Stimulated activated CD4-positive, alpha-beta T cell treated with anti-CD3 and anti-CD28 coated beads, Interleukin-4, amount 100 ng/mL, for 48 hours (primary cell): ENCODE results near the gene ERBB4.
"Not testable (repeated sequence)": the region's sequence is repeated elsewhere in the genome, so short reads cannot be mapped to it uniquely, and the experiment has no call there.

Source experiments
- DNase-seq, 2 donors: peaks; one replicate each; pipeline ENCODE4 v3.0.0-alpha.2; 2020; ENCODE audit warnings: low read depth in 2 of 2

The ERBB4 gene

DNA sequence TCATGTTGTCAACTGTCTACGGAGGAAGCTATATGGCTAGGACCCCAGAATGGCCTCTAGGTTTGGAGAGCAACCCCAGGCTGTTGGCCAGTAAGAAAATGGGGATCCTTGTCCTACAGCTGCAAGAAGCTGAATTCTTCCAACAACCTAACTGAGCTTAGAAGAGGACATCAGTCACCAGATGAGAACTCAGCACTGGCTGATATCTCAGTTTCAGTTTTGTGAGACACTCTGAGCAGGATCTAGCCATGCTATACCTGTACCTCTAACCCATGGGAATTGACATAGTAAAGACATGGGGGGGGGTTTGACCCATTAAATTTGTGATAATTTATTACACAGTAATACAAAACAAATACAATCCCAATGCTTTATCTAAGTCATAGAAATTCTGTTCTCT, 312.5 kb downstream of the ERBB4 start:
- DNase-seq = no peak

DNA sequence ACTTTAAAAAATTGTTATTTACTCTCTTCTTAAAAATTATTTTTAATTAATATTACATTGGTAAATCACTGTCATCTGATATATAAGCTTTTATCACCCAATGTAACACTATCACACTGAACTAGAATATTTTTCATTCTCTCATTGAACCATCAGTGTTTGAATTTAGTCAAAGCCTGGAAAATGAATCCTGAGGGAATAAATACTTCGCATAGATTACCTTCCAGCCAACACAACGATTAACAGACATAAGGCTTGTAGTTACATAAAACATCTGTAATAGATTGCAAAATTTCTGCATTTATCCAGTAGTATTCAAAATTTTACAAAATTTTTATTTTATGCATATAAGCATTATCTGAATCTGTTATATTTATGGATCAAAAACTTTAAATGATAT, 314.9 kb downstream of the ERBB4 start:
- DNase-seq = no peak

DNA sequence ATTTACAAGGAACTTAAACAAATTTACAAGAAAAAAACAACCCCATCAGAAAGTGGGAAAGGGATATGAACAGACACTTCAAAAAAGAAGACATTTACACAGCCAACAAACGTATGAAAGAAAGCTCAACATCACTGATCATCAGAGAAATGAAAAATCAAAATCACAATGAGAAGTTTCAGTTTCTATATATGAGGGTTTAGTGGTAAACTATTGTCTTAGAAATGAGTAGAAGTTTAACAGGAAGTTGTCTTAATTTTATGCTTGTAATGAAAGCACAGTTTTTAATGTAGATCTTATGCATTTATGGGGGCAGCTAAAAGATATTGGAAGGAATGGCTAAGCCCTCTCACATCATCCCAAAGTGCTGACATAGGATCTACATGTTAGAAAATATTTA, 325.4 kb downstream of the ERBB4 start:
- no peak for DNase-seq

DNA sequence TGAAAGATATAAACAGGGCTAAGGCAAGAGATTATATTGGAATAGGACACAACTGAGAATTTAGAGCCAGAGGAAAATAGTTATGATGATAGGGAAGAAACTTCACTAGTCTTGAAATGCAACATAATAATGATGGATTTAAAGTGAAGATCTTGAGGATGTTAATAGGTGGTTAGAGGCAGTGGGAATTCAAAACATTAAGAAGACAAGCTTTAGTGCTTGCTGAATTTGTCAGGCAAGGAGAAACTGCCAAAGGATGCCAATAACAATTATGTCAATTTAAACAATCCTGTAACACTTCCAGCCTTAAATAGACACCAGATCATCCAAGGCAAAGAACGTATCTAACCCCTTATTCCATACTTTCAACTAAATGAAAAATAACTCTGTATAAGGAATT, 330.1 kb downstream of the ERBB4 start:
- DNase-seq = no peak

DNA sequence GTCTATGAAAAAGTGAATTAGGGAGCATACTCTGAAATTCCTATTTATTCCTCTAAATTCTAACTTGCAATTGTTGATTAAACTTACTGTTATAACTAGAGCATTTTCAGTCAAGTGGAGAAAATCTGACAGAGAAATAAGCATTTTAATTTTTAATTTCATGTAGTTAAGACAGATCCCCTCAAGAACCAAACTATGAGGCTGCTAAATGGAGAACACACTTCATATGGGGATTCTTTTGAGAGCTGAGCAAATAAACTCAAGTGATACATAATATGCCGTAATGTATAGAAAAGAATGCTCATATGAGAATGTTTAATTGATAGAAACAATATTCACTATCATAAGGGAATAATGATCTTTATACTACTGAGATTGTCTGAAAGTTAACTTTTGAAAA, 340.8 kb downstream of the ERBB4 start:
- no peak for DNase-seq

DNA sequence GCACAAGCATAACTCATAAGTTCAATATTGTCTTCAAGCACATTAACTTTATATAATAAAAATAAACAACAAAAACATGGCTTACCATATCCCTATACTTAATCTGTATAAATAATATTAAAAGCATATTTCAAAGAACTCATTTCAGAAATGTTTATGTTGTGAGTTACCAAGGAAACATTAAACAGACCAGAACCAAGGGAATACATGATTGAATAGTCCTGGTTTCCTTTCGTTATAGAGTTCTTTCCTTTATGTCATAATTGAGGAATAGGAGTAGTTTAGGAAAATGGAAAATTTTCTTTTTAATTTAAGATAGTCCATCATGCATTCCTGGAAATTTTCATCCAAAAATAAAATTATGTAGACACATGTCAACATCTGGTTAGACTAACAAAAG, 343.0 kb downstream of the ERBB4 start:
- DNase-seq = no peak

DNA sequence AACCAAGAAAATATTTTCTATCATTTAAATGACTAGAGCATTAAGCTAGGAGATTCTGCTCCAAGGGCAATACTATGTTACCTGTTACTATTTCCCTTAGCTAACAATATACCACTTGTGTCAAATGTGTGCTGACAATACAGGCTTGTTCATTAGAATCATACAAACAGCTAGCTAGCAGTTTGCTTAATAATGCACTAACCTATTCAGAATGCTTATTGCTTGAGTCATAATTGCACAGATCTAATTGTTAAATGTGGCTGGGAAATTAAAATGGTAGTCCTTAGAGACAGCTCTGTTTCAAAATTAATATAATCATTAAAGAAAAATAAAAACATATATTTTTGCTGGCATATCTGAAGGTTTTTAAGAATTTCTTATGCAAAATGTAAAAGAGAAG, 344.2 kb downstream of the ERBB4 start:
- DNase-seq = no peak

DNA sequence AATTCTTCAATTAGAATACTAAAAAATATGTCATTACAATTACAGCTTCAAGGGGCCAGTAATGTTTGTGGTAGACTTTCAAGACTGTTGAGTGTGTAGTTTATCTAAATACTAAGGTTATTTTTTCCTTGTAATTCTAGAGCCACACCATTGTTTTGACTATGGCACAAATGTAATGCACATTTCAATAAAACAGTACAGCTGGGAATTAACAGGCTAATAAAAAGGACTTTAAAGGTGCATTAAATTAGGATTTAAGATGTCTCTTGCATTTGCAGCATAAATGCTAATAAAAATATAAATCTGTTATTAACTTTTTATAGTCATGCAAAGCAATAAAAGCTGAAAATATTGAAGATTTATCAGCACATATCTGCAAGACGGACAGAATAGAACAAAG, 344.8 kb downstream of the ERBB4 start:
- no peak for DNase-seq

DNA sequence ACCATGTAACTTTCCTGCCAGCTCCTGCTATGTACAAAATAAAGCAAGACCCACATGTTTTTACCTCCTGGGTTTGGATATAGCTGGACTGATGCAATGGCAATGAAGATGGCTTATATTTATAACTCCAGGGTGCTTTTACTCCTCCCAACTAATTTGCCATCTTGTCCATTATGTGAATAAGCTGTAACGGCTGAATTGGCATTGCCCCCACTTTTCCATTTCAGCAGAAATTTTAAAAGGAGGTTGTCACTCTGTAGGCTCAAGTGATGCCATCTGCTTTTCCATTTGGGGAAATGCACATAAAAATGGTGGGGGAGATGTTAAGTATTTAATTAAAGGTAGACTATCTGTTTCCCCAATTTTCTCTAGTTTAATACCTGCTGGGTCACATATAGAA, 345.5 kb downstream of the ERBB4 start:
- no peak for DNase-seq

DNA sequence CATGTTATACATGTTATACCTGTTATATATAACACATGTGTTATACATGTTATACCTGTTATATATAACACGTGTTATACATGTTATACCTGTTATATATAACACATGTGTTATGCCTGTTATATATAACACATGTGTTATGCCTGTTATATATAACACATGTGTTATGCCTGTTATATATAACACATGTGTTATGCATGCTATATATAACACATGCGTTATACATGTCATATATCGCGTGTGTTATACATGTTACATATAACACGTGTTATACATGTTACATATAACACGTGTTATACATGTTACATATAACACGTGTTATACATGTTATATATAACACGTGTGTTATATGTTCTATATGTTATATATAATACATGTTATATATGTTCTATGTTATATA, 347.2 kb downstream of the ERBB4 start:
- DNase-seq = not testable (repeated sequence)

DNA sequence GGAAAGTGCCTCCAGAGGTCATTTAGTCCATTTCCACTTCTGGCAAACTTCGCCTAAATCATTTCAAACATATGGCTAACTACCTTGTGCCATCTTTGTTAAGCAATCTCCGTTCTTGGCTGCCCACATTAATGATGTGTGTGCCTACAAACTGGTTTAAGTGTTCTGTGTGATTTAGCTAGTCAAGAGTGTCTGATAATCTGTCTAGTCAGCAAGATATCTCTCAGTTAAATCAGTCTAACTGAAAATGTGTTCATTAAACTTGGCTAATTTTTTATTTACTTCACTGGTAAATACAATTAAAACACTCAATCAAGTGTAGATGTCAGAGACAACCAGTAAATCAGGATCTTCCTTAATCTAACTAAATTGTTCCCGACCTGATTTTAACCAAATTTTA, 352.4 kb downstream of the ERBB4 start:
- no peak for DNase-seq

DNA sequence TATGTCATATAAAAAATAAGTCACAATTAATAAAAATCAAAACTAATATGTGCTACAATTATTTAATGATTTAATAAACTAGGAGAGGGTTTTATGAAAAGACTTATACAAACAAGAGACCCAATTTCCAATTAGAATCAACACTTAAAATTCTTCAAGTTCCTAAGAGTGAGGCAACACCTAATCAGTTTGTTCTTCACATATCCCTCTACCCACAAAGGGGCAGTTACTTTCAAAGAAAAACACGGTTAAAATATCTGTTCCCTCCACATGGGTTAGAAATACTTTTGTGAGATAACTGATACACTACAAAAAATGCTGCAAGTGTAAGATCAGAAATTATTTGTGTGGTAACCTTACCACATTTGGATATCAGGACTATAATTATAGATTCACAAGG, 357.0 kb downstream of the ERBB4 start:
- DNase-seq = no peak

DNA sequence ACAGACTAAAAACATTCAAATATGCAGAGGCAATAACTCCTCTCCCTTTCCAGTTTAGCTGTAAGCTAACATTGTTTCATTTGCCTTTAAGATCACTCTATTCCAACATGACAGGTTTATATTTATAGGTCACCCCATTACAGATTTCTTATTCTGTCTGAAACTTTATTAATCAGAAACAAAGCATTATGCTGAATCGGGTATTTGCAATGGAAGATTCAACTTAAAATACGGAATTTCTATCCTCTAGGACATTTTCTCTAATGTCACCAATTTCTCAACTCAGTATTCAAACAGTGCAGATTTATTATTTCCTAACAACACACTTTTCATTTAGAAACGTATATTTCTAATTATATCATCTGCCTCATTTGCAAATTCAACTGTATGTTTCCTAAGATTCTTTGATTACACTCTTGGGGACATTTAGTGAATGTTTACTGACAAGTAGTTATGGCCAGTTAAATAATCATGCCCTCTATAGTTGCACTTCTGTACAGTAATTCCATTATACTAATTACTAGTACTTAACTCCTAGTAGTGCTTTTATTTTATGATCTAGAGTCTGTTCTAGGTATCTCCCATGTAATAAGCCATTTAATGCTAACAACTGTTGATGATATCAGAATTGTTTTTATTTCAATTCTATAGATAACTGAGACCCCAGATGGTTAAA, 358.1 kb downstream of the ERBB4 start:
- DNase-seq = no peak

DNA sequence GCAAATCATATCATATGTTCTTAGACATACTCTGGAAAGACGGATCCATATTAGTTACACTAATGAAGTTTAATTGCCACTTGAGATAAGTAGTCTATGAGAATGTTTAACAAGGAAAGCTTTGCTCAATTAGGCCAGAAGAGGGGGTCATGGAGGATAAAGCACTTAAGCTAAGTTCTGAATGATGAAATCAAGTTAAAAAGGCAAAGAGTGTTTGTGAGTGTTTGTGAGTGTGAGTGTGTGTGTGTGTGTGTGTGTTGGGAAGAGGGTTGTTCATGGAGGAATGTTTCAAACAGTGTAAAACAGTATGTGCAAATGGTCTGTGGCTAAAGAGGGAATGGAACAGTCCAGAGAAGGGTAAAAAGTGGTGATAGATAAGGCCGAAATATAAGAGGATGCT, 360.9 kb downstream of the ERBB4 start:
- no peak for DNase-seq

DNA sequence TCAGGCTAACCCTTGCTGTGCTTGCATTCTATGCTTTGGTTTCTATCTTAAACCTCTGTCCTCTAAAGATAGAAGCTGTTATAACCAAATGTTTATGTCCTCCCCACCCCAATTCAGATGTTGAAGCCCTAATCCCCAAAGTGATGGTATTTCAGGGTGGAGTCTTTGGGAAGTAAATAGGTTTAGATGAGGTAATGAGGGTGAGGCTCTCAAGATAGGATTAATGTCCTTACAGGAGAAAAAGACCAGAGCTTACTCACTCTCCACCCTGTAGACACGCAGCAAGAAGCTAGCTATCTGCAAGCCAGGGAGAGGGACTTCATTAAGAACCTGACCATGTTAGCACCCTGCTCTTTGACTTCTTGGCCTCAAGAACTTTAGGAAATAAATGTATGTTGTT, 362.5 kb downstream of the ERBB4 start:
- DNase-seq = no peak

DNA sequence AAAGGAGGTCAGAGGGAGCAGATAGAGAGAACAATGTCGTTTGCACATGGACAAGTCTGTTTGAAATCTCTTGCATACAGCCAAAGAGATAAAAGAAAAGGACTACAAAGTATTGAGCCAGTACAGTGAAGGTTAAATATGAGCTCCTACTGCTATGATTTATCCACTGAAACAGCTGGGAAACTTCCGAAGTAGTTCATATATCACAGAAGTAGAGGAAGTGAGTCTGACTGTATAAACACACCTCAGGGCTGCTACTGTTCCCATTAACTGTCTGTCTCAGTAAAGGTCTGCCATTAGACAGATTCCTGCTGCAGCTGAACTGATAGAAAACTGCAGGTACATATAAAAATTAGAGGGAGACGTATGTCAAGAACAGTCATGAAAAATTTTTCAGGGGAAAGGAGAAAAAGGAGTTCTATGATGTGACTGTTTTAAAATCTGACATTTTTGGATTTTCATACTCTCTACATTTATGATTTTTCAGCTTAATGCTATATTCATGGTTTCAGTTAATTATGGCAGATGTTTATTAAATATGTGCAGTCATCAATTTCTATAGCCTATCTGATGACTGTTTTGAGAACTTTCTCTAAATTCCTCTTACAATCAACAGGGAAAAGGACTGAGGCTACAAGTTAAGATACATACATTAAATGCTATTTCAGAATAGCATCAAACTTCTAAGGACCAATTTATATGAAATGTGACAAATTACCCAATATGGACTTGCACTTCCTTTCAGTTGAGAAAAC, 364.7 kb downstream of the ERBB4 start:
- DNase-seq = no peak

DNA sequence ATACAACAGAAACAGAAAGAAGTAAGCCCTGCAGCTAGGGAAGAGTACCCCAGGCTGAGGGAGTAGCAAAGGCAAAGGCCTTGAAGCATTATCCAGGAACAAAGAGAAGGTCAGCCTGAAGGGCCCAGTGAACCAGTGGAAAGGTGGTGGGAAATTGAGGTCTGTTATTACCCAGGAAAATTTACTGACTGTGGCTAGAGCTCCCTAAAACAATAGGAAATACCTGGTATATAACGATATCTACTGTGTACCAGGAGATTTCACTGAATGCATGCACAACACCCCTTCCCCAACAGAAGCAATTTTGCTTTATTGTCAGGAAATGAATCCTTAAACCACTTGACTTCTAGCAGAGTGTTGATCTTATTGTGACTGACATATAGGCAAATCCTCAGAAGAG, 365.3 kb downstream of the ERBB4 start:
- DNase-seq = no peak

DNA sequence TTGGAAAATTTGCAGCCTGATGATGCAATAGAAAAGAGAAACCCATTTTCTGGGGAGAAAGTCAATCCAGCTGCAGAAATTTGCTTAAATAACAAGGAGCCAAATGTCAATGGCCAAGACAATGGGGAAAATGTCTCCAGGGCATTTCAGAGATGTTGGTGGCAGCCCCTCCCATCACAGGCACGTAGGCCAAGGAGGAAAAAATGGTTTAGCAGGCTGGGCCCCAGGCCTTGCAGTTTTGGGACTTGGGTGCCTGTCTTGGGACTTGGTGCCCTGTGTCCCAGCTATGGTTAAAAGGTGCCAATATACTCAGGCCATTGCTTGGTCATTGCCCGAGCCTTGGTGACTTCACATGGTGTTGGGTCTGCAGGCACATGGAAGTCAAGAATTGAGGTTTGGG, 368.2 kb downstream of the ERBB4 start:
- no peak for DNase-seq

DNA sequence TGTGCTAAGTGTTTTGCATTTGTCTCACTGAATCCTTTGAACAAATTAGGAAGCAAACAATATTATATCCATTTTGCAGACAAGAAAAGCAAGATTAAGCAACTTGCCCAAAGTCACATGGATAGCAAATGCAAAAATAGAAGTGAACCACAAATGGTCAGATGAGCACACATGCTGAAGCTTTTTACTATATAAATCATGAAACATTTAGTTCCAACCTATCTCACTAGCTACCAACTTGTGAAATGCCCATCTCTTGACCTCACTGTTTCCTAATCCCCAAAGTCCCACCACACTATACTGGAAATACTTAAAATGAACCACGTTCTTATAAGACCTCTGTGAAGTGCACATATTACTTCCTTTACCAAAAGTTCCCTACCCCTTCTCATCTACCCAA, 380.5 kb downstream of the ERBB4 start:
- DNase-seq = no peak

DNA sequence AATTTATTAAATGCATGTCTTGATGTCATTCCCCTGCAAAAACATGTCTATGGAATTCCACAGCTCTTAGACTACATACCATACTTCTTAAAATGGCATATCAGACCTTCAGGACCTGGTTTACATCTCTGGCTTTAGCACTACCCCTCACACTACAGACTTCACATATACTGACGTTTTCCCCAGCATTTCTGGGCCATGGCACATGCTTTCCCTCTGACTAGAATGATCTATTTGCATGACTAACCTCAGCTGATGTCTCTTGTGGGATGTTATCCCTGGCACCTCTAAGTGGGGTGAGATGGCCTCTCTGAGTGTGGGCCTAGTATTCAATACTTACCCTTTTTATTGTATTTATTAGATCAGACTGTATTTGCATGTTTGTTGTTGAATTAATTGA, 381.6 kb downstream of the ERBB4 start:
- no peak for DNase-seq

DNA sequence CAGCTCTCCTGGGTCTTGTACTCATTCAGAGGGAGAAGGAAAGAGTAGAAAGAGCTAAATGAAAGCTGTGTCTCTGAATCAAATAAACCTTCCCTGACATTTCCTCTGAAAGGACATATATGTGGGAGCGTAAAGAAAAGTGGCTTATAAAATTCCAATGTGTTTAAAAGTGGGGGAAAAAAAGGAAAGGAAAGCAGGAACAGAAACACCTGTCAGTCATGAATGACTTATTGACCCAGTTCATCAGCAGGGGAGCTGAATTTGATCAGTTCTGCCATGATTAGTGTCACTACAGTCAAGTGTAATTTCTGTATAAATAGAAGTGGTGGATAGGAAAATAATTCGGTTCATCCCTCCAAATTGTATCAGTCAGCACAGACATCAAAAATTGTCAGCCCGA, 382.5 kb downstream of the ERBB4 start:
- DNase-seq = no peak

DNA sequence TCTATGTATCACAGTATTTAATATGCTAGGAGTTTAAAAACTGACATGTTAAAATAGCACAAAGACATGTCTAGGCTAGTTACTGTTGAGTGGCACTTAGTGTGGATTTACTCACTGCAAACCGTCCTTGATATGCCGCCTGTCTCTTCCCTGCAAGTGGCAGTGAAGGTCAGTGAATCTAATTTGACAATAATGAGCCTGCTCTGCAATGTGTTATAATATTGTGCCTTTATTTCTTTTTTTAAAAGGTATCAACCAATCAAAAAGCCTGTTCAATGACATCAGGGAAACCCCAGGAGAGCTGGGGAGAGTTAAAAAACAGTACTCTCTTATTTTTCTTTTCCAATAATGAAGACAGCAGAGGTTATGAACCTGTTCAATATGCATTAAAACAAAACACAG, 384.1 kb downstream of the ERBB4 start:
- DNase-seq = no peak

DNA sequence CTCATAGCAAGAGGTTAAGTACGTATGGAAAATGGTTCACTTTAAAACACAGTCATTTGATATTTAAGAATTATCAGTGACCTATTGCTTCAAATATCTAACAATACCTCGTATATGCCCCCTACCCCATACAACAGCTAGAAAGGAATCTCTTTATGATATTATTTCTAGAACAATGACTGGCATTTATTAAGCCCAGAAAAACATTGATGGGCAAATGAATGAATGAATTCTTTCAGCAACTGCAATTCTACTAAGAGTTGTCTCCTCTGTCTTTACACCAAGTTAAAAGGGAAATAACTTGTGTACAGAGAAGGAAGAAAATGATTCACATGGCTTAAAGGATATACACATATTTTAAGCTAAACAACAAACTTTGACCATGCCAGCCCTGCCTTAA, 384.7 kb downstream of the ERBB4 start:
- DNase-seq = no peak
